Dermis blood vessel endothelial cell (primary cell): Measurements from ENCODE around the gene ROBO1. TPM values are rescaled to one million over a fixed set of nuclear protein-coding genes. Genes with fewer than 3 reads are reported as not detected.

Experiments
- DNase-seq: peaks from one replicate; pipeline ENCODE4 v3.0.0; 2010
- total RNA-seq: library from RNA; depleted of rRNA; stranded (reverse); fragments of >200 nt; gene quantifications from 2 replicates; pipeline ENCODE4 v1.2.3, GENCODE V29; 2014

ROBO1 gene
- total RNA-seq, 1 donor from 2014 or later: 1.0 TPM

- DNase-seq: no peak
Observed at GRCh38 chr3:78601249-78601648, 1166.5 kb downstream of the ROBO1 start.

GRCh38 chr3:78589778-78590177 lies 1178.0 kb downstream of the ROBO1 start:
- no peak for DNase-seq

DNA sequence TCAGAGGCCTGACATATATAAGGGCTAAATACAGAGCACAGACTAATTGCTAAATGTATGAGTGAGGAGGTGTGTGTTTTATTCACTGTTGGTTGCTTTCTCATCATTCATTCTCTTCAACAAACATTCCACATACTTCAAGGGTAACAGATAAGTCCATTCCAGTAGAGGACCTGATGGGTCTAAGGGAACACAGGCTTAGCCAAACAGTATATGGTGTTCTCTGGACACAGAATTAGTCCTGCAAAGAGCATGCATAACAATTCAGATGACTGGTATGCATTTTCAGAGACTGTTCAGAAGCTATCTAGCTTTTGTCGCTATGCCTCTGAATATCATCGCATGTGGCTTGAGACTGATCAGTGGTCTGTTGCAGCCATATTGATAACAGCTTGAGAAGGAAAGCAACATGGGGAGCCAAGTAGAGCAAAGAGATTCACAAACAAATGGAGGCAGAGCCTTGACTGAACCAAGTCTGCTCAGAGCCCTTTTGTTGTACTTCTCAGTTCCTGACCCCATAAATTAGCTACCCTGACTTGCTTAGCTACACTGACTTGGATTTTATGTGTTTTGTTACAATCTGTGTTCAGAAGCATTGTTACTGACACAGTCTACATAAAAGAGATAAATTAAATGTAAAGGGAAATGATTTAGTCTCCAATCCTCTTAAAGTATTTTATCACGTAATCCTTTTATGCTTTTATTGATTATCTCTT lies 1178.7 kb downstream of the ROBO1 start:
- DNase-seq: no peak

DNA sequence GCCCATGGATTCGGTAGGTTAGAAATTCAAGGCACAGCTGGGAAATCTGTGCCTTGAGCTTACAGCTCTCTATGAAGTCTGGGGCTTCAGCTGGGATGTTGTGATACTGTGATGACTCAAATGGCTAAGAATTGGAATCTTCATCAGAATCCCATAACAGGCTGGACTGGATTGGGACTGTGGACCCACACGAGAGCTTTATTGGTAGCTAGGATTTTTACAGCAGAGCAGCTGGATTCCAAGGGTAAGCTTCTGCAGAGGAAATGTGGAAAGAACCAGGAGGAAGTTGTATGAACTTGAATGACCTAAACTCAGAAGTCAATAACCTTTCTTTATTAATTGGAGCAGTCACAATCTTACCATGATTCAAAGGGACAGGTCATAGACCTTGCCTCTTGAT lies 1187.1 kb downstream of the ROBO1 start:
- no peak for DNase-seq

DNA sequence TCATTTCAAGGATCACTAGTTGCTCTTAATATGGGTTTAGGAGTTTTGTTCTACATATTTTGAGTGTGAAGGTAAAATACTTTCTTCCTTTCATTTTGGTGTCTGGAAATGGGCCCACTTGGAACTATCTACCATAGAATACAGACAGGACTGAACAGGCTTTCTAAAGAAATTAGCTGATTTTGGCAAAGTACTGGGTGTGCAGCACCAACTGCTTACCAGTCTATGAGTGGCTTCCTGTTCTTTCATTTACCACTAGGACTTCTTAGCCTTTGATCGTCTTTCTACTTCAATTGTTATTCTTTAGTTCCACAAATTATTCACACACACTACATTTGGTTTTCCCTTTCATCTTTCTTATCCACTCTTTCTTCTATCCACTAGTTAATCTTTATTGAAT lies 1196.3 kb downstream of the ROBO1 start:
- no peak for DNase-seq

- DNase-seq: no peak
Observed at GRCh38 chr3:78570496-78570895, 1197.3 kb downstream of the ROBO1 start.

- no peak for DNase-seq
Observed at GRCh38 chr3:78569804-78570203, 1198.0 kb downstream of the ROBO1 start.

GRCh38 chr3:78565712-78566111 lies 1202.1 kb downstream of the ROBO1 start:
- DNase-seq: no peak

DNA sequence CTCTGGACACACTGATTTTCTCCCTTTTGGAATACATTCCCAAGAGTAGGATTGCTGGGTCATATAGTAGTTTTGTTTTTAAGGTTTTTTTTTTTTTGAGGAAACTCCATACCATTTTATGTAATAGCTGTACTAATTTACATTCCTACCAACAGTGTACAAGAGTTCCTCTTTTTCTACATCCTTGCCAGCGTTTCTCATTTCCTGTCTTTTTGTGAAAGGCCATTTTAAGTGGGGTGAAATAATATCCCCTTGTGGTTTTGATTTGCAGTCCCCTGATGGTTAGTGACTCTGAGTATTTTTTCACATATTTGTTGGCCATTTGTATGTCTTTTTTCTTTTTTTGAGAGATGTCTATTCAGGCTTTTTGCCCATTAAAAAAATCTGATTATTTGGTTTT lies 1205.5 kb downstream of the ROBO1 start:
- DNase-seq: no peak
